Panc1 (cell line): ENCODE data around the gene STRA6. TPM values are rescaled to one million over a fixed set of nuclear protein-coding genes. Genes with fewer than 3 reads are reported as not detected.

Experiments
- ATAC-seq: fragments of 200-7000 bp; cut with Tn5 transposase; 2 replicates; pipeline ENCODE4 v1.9.1; 2020; ENCODE audit warnings: mild to moderate bottlenecking, moderate library complexity
- BruUV-seq: library from RNA; stranded (reverse); fragments of 400-500 nt; replicated peaks from 2 replicates; lab custom pipeline; 2021; lab: Mats Ljungman, UMichigan
- CTCF ChIA-PET: fragments of 300-600 bp; sonication (Branson Sonifier 250); formaldehyde crosslinking; loops from one replicate; lab custom pipeline; 2022; ENCODE audit warnings: antibody characterized with exemption; lab: Charles Lee
- POLR2A ChIA-PET: fragments of 300-600 bp; sonication (Branson Sonifier 250); formaldehyde crosslinking; loops from one replicate; lab custom pipeline; 2022; ENCODE audit warnings: antibody characterized with exemption; lab: Charles Lee
- DNase-seq: peaks from one replicate; pipeline ENCODE4 v3.0.0-alpha.2; 2010; ENCODE audit warnings: low read depth, low spot score
- H3K27ac ChIP-seq: 2 replicates; pipeline ENCODE4 v1.5.1; 2011; ENCODE audit warnings: mild to moderate bottlenecking, low read length, inconsistent platforms
- H3K27me3 ChIP-seq: fragments of 200-500 bp; sonication (Bioruptor generic); 2 replicates; pipeline ENCODE4 v1.6.0; 2014; ENCODE audit warnings: low read length, inconsistent platforms; ENCODE audit not compliant: control insufficient read depth, insufficient read depth
- H3K36me3 ChIP-seq: fragments of 200-500 bp; sonication (Bioruptor generic); 2 replicates; pipeline ENCODE4 v1.5.1; 2014; ENCODE audit warnings: inconsistent platforms, mild to moderate bottlenecking, low read length, moderate library complexity; ENCODE audit not compliant: control insufficient read depth, insufficient read depth
- H3K4me1 ChIP-seq: 2 replicates; pipeline ENCODE4 v1.5.1; 2011; ENCODE audit warnings: inconsistent platforms, mild to moderate bottlenecking, low read length, moderate library complexity; ENCODE audit not compliant: control insufficient read depth, insufficient read depth
- H3K4me3 ChIP-seq, 2 experiments: 2 replicates each; pipeline ENCODE4 v1.5.1; 2011 to 2012; ENCODE audit warnings: low read depth in 2 of 2, low read length in 2 of 2, mild to moderate bottlenecking in 2 of 2, inconsistent platforms in 1 of 2, moderate library complexity in 1 of 2
- H3K9me3 ChIP-seq: fragments of 200-500 bp; sonication (Bioruptor generic); 2 replicates; pipeline ENCODE4 v1.5.1; 2014; ENCODE audit warnings: low read depth, mild to moderate bottlenecking, inconsistent platforms, low read length, moderate library complexity; ENCODE audit not compliant: control insufficient read depth, insufficient read depth
- CTCF ChIP-seq: fragments of 450-650 bp; IDR thresholded peaks from 2 replicates; pipeline ENCODE4 v1.5.1; 2017; ENCODE audit warnings: mild to moderate bottlenecking
- POLR2AphosphoS5 ChIP-seq: IDR thresholded peaks from 2 replicates; pipeline ENCODE4 v1.6.1; 2012; ENCODE audit warnings: mild to moderate bottlenecking, low read depth, low read length, moderate library complexity
- REST ChIP-seq, 2 experiments: IDR thresholded peaks; 2 replicates each; pipeline ENCODE4 v1.6.1; 2011 to 2012; ENCODE audit warnings: low read depth in 2 of 2, control low read depth in 1 of 2, low read length in 1 of 2, mild to moderate bottlenecking in 1 of 2, moderate library complexity in 1 of 2; ENCODE audit not compliant: insufficient read depth in 1 of 2
- SIN3A ChIP-seq: IDR thresholded peaks from 2 replicates; pipeline ENCODE4 v1.6.1; 2012; ENCODE audit warnings: low read depth, mild to moderate bottlenecking, low read length, moderate library complexity, borderline replicate concordance; ENCODE audit not compliant: insufficient read depth
- TCF7L2 ChIP-seq: IDR thresholded peaks from 2 replicates; pipeline ENCODE4 v1.6.1; 2011; ENCODE audit warnings: mild to moderate bottlenecking, low read depth, low read length, inconsistent platforms
- in situ Hi-C: cut with HindIII; loops from 2 replicates; pipeline ENCODE4 v1.10.0; 2016; ENCODE audit warnings: low sequenced_read_pairs, low pct_unique_long_range_greater_than_20kb
- intact Hi-C: fragments of 100-400 bp; cut with micrococcal nuclease; formaldehyde crosslinking; loops from one replicate; pipeline ENCODE4 v1.10.0; 2022; ENCODE audit not compliant: unreplicated experiment
- total RNA-seq: library from RNA; stranded (reverse); gene quantifications from one replicate; pipeline ENCODE4 v1.2.1, GENCODE V29; 2021; ENCODE audit not compliant: unreplicated experiment

STRA6 gene
- total RNA-seq, 1 experiment from 2014 or later: 1.1 TPM

GRCh38 chr15:74220475-74221248, 18.1 kb upstream of the STRA6 start:
- TF ChIP-seq REST (IDR thresholded peaks at IDR 0.05; ENCODE audit: insufficient read depth in 1 of 2, low read depth in 2 of 2, low read length in 1 of 2) (no peak), POLR2AphosphoS5 (no peak), CTCF (no peak), TCF7L2 (no peak), SIN3A (no peak)
- Histone ChIP-seq H3K4me1 (peaks cover 11% of the 10 kb centered on the region), H3K27ac (no peak overlapping the region), H3K36me3 (no peaks in the 10 kb centered on the region), H3K9me3 (no peaks in the 10 kb centered on the region), H3K4me3 (no peak overlapping the region), H3K27me3 (no peaks in the 10 kb centered on the region)
- DNase-seq (no peak), ATAC-seq (no peak)
- in situ Hi-C loops (no loop called here), intact Hi-C loops (no loop called here)
- BruUV-seq: no TSS peak
- CTCF ChIA-PET: interaction anchor here (0.6 kb wide), 1 partner anchor 49 kb away, joined by 3 read pairs; no protein-coding TSS in a partner anchor
- POLR2A ChIA-PET: no interaction called here

GRCh38 chr15:74217907-74218885, 15.6 kb upstream of the STRA6 start:
- H3K4me1 ChIP-seq: peaks cover 11% of the 10 kb centered on the region
- no peak for ATAC-seq
- H3K4me3 ChIP-seq: no peak overlapping the region
- in situ Hi-C loops (no loop called here), intact Hi-C loops (no loop called here)
- BruUV-seq: no TSS peak
- H3K27me3 ChIP-seq: no peaks in the 10 kb centered on the region
- ChIA-PET CTCF (no interaction called here), POLR2A (no interaction called here)
- no peak for DNase-seq
- H3K9me3 ChIP-seq: no peaks in the 10 kb centered on the region
- H3K36me3 ChIP-seq: no peaks in the 10 kb centered on the region
- TF ChIP-seq CTCF: no peak
- no peak for TF ChIP-seq REST (IDR thresholded peaks at IDR 0.05; ENCODE audit: insufficient read depth in 1 of 2, low read depth in 2 of 2, low read length in 1 of 2)
- no peak for TF ChIP-seq SIN3A
- TF ChIP-seq POLR2AphosphoS5: no peak
- TF ChIP-seq TCF7L2: no peak
- no peak overlapping the region for H3K27ac ChIP-seq
